Measurements from ENCODE around the gene WDR49. TPM values are rescaled to one million over a fixed set of nuclear protein-coding genes. Genes with fewer than 3 reads are reported as not detected.

WDR49 gene
- total RNA-seq, 1 donor from 2014 or later: 1.1 TPM

GRCh38 chr3:167484551-167484950, 169.2 kb downstream of the WDR49 start:
- DNase-seq (ENCODE audit: low read depth): no peak
- H3K27me3 ChIP-seq (ENCODE audit: control insufficient read depth, insufficient read depth, low read length): no peaks in the 10 kb centered on the region
- no peak for FAIRE-seq
- H3K36me3 ChIP-seq (ENCODE audit: control insufficient read depth, insufficient read depth, low read length): no peaks in the 10 kb centered on the region
- no peak overlapping the region for H3K4me3 ChIP-seq (ENCODE audit: low read depth, low read length)
- no peak for TF ChIP-seq CTCF (IDR thresholded peaks at IDR 0.05; ENCODE audit: insufficient read depth, low read length, severe bottlenecking)

- no peaks in the 10 kb centered on the region for H3K27me3 ChIP-seq (ENCODE audit: control insufficient read depth, insufficient read depth, low read length)
- no peak overlapping the region for H3K4me3 ChIP-seq (ENCODE audit: low read depth, low read length)
- no peak for DNase-seq (ENCODE audit: low read depth)
- FAIRE-seq: no peak
- no peaks in the 10 kb centered on the region for H3K36me3 ChIP-seq (ENCODE audit: control insufficient read depth, insufficient read depth, low read length)
- no peak for TF ChIP-seq CTCF (IDR thresholded peaks at IDR 0.05; ENCODE audit: insufficient read depth, low read length, severe bottlenecking)
These were observed 169.8 kb downstream of the WDR49 start for GRCh38 chr3:167483708-167484475.

GRCh38 chr3:167481164-167481563, 172.6 kb downstream of the WDR49 start:
- no peak for TF ChIP-seq CTCF (IDR thresholded peaks at IDR 0.05; ENCODE audit: insufficient read depth, low read length, severe bottlenecking)
- H3K27me3 ChIP-seq (ENCODE audit: control insufficient read depth, insufficient read depth, low read length): no peaks in the 10 kb centered on the region
- H3K36me3 ChIP-seq (ENCODE audit: control insufficient read depth, insufficient read depth, low read length): no peaks in the 10 kb centered on the region
- DNase-seq (ENCODE audit: low read depth) (no peak), FAIRE-seq (no peak)
- H3K4me3 ChIP-seq (ENCODE audit: low read depth, low read length): no peak overlapping the region

GRCh38 chr3:167480748-167481147, 173.0 kb downstream of the WDR49 start:
- Histone ChIP-seq H3K27me3 (ENCODE audit: control insufficient read depth, insufficient read depth, low read length) (no peaks in the 10 kb centered on the region), H3K4me3 (ENCODE audit: low read depth, low read length) (no peak overlapping the region), H3K36me3 (ENCODE audit: control insufficient read depth, insufficient read depth, low read length) (no peaks in the 10 kb centered on the region)
- TF ChIP-seq CTCF (IDR thresholded peaks at IDR 0.05; ENCODE audit: insufficient read depth, low read length, severe bottlenecking): no peak
- DNase-seq (ENCODE audit: low read depth) (peak; percentile 49), FAIRE-seq (no peak)

- H3K4me3 ChIP-seq (ENCODE audit: low read depth, low read length): no peak within 1 kb of the TSS
- H3K36me3 ChIP-seq (ENCODE audit: control insufficient read depth, insufficient read depth, low read length): no peaks in the 10 kb centered on the region
- no peak for FAIRE-seq
- DNase-seq (ENCODE audit: low read depth): no peak
- TF ChIP-seq CTCF (IDR thresholded peaks at IDR 0.05; ENCODE audit: insufficient read depth, low read length, severe bottlenecking): no peak
- H3K27me3 ChIP-seq (ENCODE audit: control insufficient read depth, insufficient read depth, low read length): no peaks in the 10 kb centered on the region
These were observed 179.9 kb downstream of the WDR49 start, which contains the start of gene SERPINI2 for GRCh38 chr3:167473863-167474262. SERPINI2 (minus strand) TSS chr3:167474042; CDS start chr3:167471834, 2,208 bp downstream.

GRCh38 chr3:167469381-167469780, 184.4 kb downstream of the WDR49 start:
- Histone ChIP-seq H3K4me3 (ENCODE audit: low read depth, low read length) (no peak overlapping the region), H3K27me3 (ENCODE audit: control insufficient read depth, insufficient read depth, low read length) (no peaks in the 10 kb centered on the region), H3K36me3 (ENCODE audit: control insufficient read depth, insufficient read depth, low read length) (no peaks in the 10 kb centered on the region)
- FAIRE-seq (no peak), DNase-seq (ENCODE audit: low read depth) (no peak)
- TF ChIP-seq CTCF (IDR thresholded peaks at IDR 0.05; ENCODE audit: insufficient read depth, low read length, severe bottlenecking): no peak

All from bronchial epithelial cell (primary cell).